Pancreas (tissue), 10 donors: ENCODE measurements around the gene CEACAM5. TPM values are rescaled to one million over a fixed set of nuclear protein-coding genes. Genes with fewer than 3 reads are reported as not detected.
A peak's percentile ranks its signal among the peaks of the same experiment; 100 is the strongest.
"Not testable (repeated sequence)": the region's sequence is repeated elsewhere in the genome, so short reads cannot be mapped to it uniquely, and the experiment has no call there.

Experiments
- ATAC-seq, 4 donors: fragments of 200-7000 bp; cut with Tn5 transposase; one replicate each; pipeline versions ENCODE4 v1.8.0 to v1.9.1; 2020; ENCODE audit warnings: mild to moderate bottlenecking in 4 of 4, moderate library complexity in 4 of 4
- DNase-seq, 6 donors: peaks; one replicate each; pipeline ENCODE4 v3.0.0-alpha.2; 2020
- FAIRE-seq: peaks from 2 replicates; lab custom pipeline; 2012; peaks lifted over from hg19 to GRCh38; lab: Jason Lieb, UNC
- H3K27ac ChIP-seq, 4 donors: fragments of 200-600 bp; sonication (generic); 1 replicate in 3 of 4; 2 replicates in 1 of 4; pipeline versions ENCODE4 v1.5.0 to v1.8.0; 2020
- H3K27me3 ChIP-seq, 4 donors: fragments of 200-600 bp; one replicate each; pipeline ENCODE4 v1.8.0; 2021
- H3K36me3 ChIP-seq, 3 donors: fragments of 200-600 bp; sonication (generic) in 1 of 3; one replicate each; pipeline versions ENCODE4 v1.5.0 to v1.8.0; 2020 to 2021
- H3K4me1 ChIP-seq, 3 donors: fragments of 200-600 bp; one replicate each; pipeline ENCODE4 v1.8.0; 2021
- H3K4me3 ChIP-seq, 4 donors: fragments of 200-600 bp; sonication (generic) in 2 of 4; one replicate each; pipeline versions ENCODE4 v1.5.0 to v1.8.0; 2020 to 2021
- H3K9me3 ChIP-seq, 4 donors: fragments of 200-600 bp; one replicate each; pipeline ENCODE4 v1.8.0; 2021
- WGBS, 2 donors: extraction: QIAGEN DNeasy Blood & Tissue Kit; methylation state at CpG; one replicate each; pipeline ENCODE4 v1.1.7; 2013; 5-methylcytosine and 5-hydroxymethylcytosine counted together
- intact Hi-C, 3 donors: fragments of 100-400 bp; cut with DNase I; formaldehyde crosslinking; loops; one replicate each; pipeline versions ENCODE4 v1.11.1 to v1.14.2; 2022
- polyA plus RNA-seq, 2 donors: library from polyadenylated mRNA; stranded (reverse); fragments of 200-250 nt; gene quantifications; one replicate each; pipeline ENCODE4 v1.2.3, GENCODE V29; 2013
- total RNA-seq, 6 donors: library from RNA; stranded (reverse); fragmentation: NEBNext Ultra II Directional in 4 of 6; extraction: Animal tissue kit (Norgen Biotek cat#: 25700) in 4 of 6; gene quantifications; one replicate each; pipeline versions ENCODE4 v1.2.1 to v1.2.4, GENCODE V29; 2021 to 2023
- TF ChIP-seq, protein P1 (sequence below), 4 donors: fragments of 200-600 bp; sonication (generic) in 3 of 4; IDR thresholded peaks; one replicate each; pipeline versions ENCODE4 v1.5.0 to v1.8.0; 2021; ENCODE audit warnings: antibody characterized with exemption in 4 of 4
- donor health status: healthy with polysubstance abuse.
- donor health status: DM: no; HTN: no; CAD: no; lungs with moderate emphysema.
- donor health status: DM: no; HTN: no; CAD: no.
- donor health status: control.
- donor health status: control.
- donor health status: Bipolar disorder and iron deficiency.
- donor health status: DM: yes; HTN: yes; CAD: no.
- donor health status: DM: no; HTN: no; CAD: no.
- donor health status: DM: no; HTN: no; CAD: no.
- donor health status: DM: yes; HTN: yes; CAD: no.

The CEACAM5 gene
- total and polyA plus RNA-seq, 8 donors, result 0.02 to 5.8 (median 0.30) TPM; not detected in 3

GRCh38 chr19:41741244-41741554 lies 32.8 kb downstream of the CEACAM5 start:
- Histone ChIP-seq H3K36me3 (no peaks in the 10 kb centered on the region), H3K27me3 (no peaks in the 10 kb centered on the region), H3K4me3 (no peak overlapping the region), H3K9me3 (no peaks in the 10 kb centered on the region), H3K4me1 (no peaks in the 10 kb centered on the region), H3K27ac (no peak overlapping the region)
- 50 to 71% methylated on average over 2 of the region's 2 CpGs for WGBS, 2 donors
- intact Hi-C loops, result no loop called here
- TF ChIP-seq, protein P1, sequence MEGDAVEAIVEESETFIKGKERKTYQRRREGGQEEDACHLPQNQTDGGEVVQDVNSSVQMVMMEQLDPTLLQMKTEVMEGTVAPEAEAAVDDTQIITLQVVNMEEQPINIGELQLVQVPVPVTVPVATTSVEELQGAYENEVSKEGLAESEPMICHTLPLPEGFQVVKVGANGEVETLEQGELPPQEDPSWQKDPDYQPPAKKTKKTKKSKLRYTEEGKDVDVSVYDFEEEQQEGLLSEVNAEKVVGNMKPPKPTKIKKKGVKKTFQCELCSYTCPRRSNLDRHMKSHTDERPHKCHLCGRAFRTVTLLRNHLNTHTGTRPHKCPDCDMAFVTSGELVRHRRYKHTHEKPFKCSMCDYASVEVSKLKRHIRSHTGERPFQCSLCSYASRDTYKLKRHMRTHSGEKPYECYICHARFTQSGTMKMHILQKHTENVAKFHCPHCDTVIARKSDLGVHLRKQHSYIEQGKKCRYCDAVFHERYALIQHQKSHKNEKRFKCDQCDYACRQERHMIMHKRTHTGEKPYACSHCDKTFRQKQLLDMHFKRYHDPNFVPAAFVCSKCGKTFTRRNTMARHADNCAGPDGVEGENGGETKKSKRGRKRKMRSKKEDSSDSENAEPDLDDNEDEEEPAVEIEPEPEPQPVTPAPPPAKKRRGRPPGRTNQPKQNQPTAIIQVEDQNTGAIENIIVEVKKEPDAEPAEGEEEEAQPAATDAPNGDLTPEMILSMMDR (IDR thresholded peaks at IDR 0.05), result no peak
- ATAC-seq, result no peak
- FAIRE-seq, result no peak
- no peak for DNase-seq

DNA sequence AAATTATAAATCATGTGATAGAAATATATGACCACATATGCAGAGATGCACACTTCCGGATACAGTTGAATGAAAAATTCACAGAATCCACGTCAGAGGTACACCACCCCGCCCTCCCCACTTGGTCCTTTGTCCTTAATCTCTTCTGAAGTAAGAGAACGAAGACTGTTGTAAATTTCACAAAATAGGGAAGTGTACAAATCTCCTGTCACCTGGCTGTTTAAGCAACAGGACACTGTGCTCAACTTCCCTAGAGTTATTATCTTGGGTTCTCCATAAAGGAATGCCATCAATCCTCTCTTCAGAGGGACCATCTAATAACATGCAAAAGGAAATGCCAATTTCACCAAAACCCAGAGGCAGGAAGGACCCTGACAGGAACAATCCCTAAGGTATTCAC lies 36.4 kb downstream of the CEACAM5 start:
- no peak for DNase-seq
- Histone ChIP-seq H3K36me3 (no peaks in the 10 kb centered on the region), H3K27ac (no peak overlapping the region), H3K4me3 (no peak overlapping the region), H3K4me1 (peaks cover 0 to 9% (median 6%) of the 10 kb centered on the region in 3 donors), H3K27me3 (no peaks in the 10 kb centered on the region), H3K9me3 (no peaks in the 10 kb centered on the region)
- no peak for ATAC-seq
- 76 to 78% methylated on average over 4 of the region's 4 CpGs for WGBS, 2 donors
- intact Hi-C loops, result loop anchor here in 1 of 3 donors (5.0 kb wide), 1 partner anchor 103 kb away; no protein-coding TSS in a partner anchor
- peak; percentile 26 for FAIRE-seq
- TF ChIP-seq, protein P1 (IDR thresholded peaks at IDR 0.05), result no peak

DNA sequence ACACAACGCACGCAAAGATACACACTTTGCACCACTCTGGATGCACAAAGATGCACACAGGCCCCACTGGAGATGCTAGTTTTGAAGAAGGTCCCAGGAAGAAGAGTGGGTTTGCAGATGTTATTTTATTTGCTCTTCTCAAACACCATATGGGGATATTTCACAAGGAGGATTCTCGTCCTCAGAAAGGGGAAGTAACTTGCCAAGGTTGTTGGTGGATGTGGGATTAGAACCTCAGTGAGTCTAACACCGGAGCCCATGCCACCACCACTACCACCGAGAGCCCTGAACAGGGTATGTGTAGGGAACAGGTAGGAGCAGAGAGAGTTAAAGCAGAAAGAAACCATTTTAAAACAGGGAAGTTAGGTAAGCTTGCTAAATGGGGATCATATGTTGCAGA lies 37.3 kb downstream of the CEACAM5 start:
- Histone ChIP-seq H3K9me3 (no peaks in the 10 kb centered on the region), H3K4me3 (no peak overlapping the region), H3K27ac (no peak overlapping the region), H3K27me3 (no peaks in the 10 kb centered on the region), H3K4me1 (peaks cover 0 to 9% (median 6%) of the 10 kb centered on the region in 3 donors), H3K36me3 (no peaks in the 10 kb centered on the region)
- no peak for DNase-seq
- WGBS, 2 donors, result 76 to 80% methylated on average over 5 of the region's 5 CpGs
- TF ChIP-seq, protein P1 (IDR thresholded peaks at IDR 0.05), result no peak
- ATAC-seq, result no peak
- FAIRE-seq, result no peak
- intact Hi-C loops, result loop anchor here in 1 of 3 donors (5.0 kb wide), 1 partner anchor 103 kb away; no protein-coding TSS in a partner anchor

DNA sequence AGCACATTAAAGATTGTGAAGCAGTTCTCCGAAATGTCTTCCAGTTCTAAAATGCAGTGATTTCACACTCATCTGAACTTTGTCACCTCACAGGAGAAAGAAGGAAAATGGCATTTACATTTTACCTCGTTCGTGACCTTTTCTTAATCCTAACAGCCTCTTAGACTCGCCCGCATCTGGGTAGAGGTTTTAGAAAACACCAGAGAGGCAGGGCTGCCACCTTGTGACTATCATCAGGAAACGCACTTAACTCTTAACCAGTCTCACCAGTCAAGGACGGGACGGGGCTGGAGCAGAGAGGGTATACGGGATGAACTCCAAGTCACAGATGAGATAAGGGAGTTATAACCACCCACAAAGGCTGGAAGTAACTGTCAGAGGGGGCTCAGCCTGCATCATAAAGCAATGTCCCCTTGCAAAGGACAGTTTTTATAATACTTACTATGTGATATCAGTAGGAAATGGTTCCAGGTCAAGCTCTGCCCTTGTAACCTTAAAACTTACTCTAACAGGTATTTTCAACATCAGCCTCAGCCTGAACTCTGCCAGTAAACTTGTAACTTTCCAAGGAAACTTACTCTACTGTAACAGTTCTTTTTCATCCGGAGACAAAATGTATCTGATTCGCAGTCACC lies 38.3 kb downstream of the CEACAM5 start:
- intact Hi-C loops, result loop anchor here in 1 of 3 donors (5.0 kb wide), 1 partner anchor 104 kb away; no protein-coding TSS in a partner anchor
- Histone ChIP-seq H3K27ac (no peak overlapping the region), H3K27me3 (no peaks in the 10 kb centered on the region), H3K36me3 (no peaks in the 10 kb centered on the region), H3K4me1 (peaks cover 0 to 9% (median 6%) of the 10 kb centered on the region in 3 donors), H3K9me3 (no peaks in the 10 kb centered on the region), H3K4me3 (no peak overlapping the region)
- DNase-seq (peak in 4 of 6 donors; percentile 41 to 66 (median 57)), ATAC-seq (peak; percentile 51 to 73 (median 68)), FAIRE-seq (peak; percentile 29)
- TF ChIP-seq, protein P1 (IDR thresholded peaks at IDR 0.05), result peak; percentile 23 to 46 (median 34)
- WGBS, 2 donors, result 16 to 17% methylated on average over 11 of the region's 11 CpGs

DNA sequence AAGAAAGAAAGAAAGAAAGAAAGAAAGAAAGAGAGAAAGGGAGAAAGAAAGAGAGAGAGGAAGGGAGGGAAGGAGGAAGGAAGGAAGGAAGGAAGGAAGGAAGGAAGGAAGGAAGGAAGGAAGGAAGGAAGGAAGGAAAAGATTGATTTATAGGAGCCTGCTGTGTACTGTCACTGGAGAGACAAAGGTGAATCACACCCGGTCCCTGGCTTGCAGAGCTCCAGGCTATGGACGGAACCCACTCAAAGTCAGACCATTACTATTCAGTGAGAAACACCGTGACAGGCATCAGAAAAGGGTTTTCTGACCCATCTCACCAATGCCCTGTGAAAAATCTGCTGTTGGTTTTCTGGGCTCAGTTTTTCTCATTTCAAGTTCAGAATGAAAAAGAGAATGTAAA lies 39.6 kb downstream of the CEACAM5 start:
- no peak for DNase-seq
- no peak for ATAC-seq
- Histone ChIP-seq H3K36me3 (no peaks in the 10 kb centered on the region), H3K27me3 (no peaks in the 10 kb centered on the region), H3K27ac (no peak overlapping the region), H3K4me1 (peaks cover 0 to 15% (median 9%) of the 10 kb centered on the region in 3 donors), H3K4me3 (no peak overlapping the region), H3K9me3 (no peaks in the 10 kb centered on the region)
- no peak for FAIRE-seq
- 70 to 71% methylated on average over 3 of the region's 3 CpGs for WGBS, 2 donors
- intact Hi-C loops, result loop anchor here in 1 of 3 donors (5.0 kb wide), 1 partner anchor 106 kb away; no protein-coding TSS in a partner anchor
- TF ChIP-seq, protein P1 (IDR thresholded peaks at IDR 0.05), result no peak

- H3K36me3 ChIP-seq, H3K27me3 ChIP-seq, FAIRE-seq, H3K9me3 ChIP-seq, intact Hi-C loops: not testable (repeated sequence)
- DNase-seq (peak in 4 of 6 donors; percentile 59 to 83 (median 74)), ATAC-seq (peak; percentile 73 to 82 (median 78))
- Histone ChIP-seq H3K4me3 (peak overlapping the region in 1 of 4 donors; percentile 19), H3K27ac (peak overlapping the region; percentile 76 to 83 (median 80)), H3K4me1 (peaks cover 0 to 15% (median 15%) of the 10 kb centered on the region in 3 donors)
- 22 to 30% methylated on average over 7 to 8 of the region's 10 CpGs for WGBS, 2 donors
Observed at GRCh38 chr19:41750248-41751134, 42.1 kb downstream of the CEACAM5 start.
